ENCODE measurements around the gene CHCHD3.

The CHCHD3 gene

DNA sequence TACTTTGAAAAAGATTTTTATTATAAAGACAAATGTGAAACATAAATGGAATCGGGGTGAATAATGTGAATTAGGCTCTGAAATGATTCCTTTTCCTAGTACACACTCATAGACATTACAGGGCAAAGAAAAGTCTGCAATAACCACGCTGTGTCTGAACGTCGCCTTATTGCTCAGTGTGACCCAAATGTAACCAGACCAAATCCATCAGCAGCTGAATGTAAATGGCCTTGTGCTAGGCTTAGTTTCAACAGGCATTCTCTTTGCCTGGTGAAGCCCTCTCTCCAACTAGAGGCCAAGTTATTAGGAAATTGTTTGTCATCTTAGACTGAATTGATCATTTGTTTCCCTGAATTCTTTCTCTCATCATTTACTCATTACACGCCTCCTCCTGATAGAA, 225.5 kb downstream of the CHCHD3 start:
- no peak for FAIRE-seq

DNA sequence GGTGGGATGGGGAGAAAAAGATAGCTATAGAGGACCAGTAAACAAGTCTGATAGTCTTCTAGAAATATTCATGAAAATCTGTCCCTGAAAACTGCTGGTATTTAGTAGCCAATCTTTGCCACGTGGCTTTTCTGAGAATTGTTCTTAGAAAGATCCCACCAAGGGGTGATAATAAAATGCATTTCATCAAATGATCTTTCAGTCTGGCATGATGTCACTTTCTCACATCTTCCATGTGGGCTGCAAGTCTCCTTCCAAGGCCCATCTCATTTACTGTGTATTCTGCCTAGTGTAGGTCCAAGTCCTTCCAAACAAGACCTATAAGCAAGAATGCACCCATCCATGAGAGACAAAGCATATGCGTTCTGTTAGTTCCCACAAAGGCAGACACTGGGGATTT, 226.0 kb downstream of the CHCHD3 start:
- no peak for FAIRE-seq

DNA sequence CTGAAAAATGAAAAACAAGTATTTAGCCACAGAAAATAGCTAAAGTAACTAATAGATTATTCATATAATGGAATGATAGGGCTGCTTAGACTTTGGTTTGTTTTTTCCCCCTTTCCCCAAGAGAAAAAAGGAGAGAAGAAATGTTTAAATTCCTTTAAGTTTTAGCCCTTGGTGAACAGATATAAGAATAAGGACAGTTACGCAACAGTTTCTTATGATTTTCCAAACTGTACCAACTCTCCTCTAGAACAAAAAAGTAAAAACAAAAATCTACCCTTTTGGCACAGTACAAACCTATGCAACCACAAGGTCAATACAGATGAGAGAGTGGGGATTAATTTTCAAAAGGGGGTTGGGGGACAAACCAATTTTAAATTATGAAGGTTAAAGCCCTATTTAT, 227.7 kb downstream of the CHCHD3 start:
- FAIRE-seq, result no peak

DNA sequence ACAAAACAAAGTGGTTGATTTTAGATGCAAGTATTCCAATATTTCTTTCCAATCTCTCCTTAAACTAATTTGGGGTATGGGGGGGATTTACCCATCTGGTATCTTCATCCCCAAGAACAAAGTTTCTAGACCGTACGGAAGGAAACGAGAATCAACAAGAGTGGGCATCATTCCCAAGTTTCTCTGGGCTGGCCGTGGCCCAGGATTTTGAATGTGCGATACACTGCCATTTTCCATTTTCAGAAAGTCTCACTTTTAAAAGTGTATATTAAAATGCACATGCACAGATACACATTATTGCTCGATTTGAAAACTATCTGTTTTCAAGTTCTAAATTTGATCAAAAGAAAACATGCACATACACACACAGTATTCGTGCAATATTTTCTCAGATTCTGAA, 234.5 kb downstream of the CHCHD3 start:
- FAIRE-seq, result no peak

DNA sequence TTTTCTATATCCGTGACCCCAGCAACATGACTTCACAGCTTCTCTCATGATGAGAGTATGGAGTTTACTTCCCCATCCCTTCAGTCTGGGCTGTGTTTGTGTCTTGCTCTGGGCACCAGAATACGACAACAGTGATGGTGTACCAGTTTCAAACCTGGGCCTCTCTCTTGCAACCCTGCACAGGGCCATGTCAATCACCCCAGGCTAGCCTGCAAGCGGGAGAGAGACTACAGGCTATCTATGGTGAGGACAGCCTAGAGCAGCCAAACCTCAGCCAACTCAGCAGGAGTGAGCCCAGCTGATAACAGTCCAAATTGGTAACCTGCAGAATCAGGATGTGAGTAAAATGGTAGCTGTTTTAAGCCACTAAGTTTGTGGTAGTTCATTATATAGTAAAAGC, 235.8 kb downstream of the CHCHD3 start:
- no peak for FAIRE-seq

DNA sequence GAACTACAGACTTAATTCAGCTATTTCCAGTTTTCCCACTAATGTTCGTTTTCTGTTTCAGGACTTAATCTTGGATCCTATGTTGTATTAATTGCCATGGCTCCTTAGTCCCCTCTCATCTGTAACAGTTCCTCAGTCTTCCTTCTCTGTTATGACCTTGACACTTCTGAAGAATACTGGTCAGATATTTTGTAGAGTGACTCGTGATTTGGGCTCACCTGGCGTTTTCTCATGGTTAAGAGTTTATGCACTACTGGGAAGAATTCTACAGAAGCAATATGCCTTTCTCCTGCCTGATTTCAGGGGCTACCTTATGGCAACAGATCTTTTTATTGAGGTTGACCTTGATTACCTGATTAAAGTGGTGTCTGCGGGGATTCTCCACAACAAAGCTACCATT, 239.4 kb downstream of the CHCHD3 start:
- no peak for FAIRE-seq

DNA sequence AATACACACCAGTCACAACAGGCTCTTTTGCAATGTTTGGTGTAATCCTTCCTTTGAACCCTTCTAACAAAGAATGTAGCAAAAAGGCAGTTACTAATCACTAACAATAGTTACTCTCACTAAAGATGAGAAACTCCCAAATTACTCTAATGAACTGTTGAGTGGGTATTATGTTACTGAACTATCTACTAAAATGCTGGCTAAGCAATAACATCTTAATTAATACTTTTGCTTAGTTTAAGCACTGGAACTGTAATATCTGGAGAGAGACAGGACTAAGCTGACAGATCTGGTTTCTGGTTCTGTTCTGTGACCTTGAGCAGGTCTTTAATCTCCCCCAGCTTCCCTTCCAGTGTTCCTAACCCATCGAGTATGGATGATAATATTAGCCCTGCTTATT, 241.7 kb downstream of the CHCHD3 start:
- no peak for FAIRE-seq

DNA sequence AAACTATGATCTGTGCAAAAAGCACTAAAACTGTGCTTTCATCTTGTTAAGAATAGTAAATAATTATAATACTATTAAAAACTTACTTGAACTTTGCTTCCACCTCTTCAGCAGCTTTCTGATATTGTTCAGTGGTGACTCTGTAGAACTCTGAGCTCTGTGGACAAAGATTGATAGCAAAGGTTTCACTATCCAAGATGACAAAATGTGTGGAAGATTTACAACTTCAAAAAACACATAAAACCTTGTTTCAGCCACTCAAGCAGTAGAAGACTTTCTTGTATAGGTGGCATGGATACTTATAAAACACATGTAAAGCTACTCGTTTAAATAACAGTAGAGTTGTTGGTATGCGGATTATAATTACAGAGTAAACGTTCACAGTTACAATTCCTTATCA, 243.6 kb downstream of the CHCHD3 start:
- FAIRE-seq, result no peak

DNA sequence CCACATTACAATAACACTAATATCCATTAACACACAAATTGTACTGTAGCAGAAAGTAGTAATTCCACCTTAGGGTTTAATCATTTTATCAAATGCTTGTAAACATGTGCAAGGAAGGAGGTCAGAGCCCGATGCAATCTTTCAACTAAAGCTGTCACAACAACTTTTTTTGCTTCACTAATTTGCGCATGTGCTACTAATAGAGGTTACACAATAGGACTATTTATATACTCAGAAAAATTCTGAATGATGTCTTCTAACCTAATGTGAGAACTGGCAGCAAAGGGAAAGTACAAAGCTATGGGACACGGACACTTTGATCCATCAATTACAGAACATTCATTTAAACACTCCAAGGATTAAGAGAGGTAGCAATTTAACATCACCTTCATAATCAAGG, 244.4 kb downstream of the CHCHD3 start:
- no peak for FAIRE-seq

DNA sequence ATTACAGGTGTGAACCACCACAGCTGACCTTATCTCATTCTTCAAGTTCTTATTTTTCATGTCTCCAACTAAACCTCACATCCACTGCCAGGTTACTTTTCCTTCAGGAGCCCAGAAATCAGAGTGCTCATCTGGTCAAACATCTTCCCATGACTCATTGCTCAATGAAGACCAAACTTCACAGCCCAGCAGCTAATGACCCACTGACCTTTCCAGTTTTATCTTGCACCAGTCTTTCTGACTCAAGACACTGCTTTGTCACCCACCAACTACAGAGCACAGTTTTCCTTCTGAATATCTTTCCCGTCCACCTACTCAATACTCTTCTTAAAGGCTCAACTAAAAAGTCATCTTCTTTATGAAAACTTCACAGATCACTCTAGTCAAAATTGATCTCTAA, 245.1 kb downstream of the CHCHD3 start:
- no peak for FAIRE-seq

DNA sequence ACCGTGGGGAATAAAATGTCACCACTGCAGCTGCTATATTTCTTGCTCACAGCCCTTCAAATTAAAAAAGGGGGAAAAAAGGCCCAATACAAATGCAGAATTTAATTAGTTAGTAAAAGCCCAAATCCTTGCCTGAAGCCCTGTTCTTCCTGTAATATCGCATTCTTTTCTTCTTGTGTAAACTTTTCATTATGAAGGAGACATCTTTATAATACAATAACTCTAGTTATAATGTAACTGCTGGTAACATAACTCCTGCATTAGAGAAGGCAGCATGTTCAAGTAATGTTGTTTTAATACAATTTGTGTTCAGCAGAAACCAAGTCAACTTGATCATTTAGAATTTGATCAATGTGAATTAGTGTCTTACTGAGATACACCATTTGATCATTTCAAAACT, 250.9 kb downstream of the CHCHD3 start:
- FAIRE-seq, result no peak

DNA sequence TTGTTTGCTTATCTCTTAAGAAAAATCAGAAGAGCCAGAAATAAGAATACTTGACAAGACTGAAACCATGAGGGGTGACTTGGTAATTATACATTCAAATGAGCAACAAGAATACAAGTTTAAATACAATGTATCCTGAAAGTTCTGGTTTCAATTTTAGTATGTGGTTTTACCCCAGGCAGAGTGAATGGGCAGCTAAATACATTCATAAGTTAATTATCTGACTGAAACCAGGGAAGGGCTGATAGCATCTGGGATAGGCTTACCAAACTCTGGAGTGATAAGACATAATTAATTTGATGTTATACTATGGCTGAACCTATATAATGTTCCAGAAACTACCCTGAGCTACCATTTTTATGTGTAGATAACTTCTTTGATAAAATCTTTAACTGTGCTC, 253.4 kb downstream of the CHCHD3 start:
- no peak for FAIRE-seq

DNA sequence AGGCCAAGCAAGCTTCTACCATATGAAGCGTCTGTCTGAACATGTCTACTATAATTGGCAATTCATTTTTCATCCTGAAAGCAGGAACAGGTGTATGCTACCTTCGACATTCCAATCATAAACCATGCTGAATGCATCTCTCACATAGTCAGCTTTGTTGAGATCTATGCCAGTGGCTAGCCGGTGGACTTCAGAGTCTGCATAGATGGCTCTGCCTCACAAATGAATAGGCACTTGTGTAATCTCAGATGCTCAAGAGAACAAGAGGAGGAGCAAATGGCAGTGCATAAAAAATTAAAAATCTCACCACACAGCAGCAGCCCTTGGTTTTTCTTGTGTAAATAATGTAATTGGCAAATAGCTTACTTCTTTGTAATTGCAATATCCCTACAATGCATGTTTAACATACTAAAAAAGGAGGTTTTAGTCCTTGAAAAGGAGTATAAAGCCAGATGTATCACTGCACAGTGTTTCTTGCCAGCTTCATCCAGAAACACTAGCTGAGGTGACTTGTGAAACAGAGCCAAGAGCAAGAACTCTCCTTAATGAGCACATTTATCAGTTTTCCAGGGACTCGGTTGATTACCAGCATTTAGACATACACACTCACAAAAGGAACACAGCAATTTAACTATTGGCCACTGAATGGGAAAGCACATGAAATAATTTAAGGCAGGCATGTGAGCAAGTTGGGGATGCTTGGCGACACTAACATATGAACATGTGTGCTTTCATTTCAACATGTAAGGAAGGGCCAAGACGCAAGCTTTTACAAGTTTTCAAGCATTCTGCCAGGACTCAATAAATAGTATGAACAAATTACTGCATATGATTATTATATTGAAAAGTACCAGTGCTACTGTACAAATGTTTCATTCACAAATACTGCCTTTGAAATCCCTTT, 255.7 kb downstream of the CHCHD3 start:
- FAIRE-seq, result no peak

DNA sequence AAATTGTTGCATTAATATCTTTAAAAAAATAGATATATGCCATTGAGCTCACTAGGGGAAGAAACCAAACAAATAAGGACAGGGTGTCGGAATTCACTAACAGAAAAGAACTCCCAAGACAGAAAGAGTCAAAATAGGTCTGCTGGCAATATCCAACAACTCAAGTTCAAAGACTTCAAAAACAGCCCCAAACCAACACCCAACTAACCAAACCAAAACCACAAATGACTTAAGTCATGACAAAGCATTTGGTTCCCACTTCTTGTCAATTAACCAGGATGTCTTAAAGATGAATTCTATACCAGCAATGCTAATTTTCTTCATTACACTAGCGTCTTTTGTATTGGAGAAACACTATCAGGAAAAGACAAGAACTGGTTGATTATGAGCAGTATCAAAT, 256.7 kb downstream of the CHCHD3 start:
- FAIRE-seq, result no peak

DNA sequence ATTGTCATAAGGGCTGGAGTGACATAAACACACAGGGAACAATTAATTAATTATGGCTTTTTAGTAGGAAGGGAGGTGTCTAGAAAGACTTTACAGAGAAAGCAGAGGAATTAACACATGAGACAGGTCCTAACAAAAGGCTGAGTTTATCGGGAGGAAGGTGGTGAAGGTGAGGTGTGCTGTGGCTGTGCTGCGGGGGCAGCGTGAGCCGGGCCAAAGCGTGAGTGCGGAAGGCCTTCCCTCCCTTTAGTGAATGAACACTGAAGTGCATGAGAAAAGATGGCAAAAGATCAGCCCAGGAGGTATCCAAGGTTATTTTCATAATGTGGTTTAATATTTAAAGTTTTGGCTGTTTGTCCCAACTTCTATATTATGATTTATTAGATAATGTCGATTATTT, 262.2 kb downstream of the CHCHD3 start:
- FAIRE-seq, result no peak

DNA sequence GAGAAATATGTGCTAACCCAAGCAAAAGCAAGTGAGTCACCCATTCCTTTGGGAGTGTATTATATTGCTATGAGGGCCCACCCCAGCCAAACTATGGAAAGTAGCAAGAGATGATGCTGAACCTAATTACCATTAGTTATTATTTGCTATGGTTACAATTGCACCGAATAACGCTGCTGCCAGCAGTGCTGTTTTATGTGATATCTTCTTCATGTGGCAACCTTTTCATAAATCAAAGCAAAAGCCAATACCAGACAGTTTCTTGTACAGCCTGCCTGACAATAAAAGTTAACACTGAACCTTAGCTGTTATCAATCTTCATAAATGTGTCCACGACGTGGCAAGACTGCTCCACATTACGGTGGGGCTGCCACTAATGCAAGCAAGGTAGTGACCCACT, 263.9 kb downstream of the CHCHD3 start:
- no peak for FAIRE-seq

DNA sequence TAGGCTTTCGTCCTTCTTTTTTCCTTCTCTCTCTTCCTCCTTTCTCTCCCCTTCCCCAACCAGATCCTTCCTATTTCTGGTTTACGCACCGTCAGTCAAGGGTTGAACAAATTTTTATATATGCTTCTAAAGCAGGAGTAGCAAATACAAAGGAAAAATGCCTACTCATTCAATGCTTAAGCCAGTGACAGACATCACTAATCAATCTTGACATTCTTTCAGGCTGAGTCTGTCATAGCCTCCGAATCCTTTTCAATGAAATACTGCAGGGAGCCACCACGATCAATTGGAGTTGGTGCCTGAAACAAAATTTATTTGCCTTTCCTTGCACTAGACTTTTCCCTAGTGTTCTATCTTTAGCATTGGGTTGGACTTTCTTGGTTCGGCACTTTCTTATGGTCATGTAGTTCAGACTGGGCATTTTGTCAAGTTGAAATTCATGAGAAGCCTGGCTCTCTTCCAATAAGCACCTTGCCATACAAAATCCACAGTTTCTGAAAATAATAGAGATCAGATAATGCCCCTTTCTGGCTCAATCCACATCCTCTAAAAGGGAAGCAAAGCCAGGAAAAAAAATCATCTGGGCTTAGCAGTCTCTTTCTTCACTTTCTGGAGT, 266.1 kb downstream of the CHCHD3 start:
- FAIRE-seq, result no peak

DNA sequence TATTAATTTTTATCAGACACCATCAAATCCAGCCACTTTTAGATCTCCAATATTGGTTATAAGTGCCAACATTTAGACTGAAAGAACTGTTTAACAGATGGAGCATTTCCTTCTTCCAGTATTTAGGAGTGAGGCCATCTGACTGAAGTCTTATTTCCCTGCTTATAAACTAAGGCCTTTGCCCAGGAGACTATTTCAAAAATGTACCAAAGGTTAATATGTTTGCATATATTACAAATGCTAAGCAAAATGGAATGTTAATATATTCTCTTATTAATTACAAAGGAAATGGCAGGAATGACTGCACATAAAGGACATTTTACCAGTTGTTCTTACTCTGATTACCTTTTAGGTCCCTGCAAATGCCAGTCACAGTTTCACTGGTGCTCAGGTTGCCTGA, 266.8 kb downstream of the CHCHD3 start:
- no peak for FAIRE-seq

DNA sequence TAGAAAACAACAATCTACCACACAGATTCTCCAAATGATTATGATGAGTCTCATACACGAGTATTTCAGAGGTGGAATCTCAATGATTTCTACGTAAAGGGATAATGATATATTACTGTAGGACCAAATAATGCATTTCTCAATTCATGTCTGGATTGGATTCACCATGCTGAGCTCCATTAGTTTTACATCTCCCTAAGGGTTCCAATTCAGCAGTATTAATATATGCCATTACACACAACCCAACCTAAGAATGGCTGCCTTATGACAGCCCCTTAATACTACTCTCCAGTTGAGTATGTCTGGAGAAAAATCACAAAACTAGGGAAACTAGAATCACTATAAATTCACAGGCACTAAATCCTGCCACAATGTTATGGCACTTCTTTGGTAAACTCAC, 271.3 kb downstream of the CHCHD3 start:
- FAIRE-seq, result no peak

DNA sequence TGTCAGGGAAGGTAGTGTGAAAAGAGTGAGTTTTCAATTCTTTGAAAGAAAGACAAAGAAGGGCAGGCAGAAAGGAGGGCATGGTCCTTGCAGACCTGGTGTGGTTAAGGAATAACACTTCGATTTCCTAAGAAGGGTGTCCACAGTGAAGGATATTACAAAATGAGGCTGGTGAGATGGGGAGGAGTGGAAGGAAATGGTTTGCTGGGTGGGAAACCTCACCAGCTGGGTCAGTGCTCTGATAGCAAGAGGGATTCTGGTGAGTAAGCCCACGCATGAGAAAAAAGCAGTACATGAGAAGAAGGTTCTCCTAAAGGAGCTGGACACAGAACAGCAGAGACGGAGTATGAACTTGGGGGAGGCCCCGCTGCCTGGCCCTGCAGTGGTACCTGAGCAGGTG, 275.1 kb downstream of the CHCHD3 start:
- no peak for FAIRE-seq

DNA sequence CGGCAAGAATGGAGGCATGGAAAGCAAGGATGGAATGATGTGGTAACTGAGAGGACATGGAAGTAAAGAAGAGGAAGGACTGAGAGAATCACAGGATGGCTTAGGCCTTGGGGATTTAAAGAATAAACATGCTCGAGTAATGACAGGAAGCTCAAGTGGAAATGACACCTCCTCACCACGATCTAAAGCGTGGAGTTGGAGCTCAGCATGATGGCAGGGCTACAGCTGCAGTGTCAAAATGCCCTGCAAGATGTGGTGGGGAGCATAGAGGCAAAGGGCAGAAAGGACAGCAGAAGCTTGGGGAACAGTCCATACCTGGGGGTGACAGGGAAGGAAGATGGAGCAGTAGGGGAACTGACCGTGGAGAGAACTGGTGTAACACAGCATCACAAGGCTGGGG, 276.1 kb downstream of the CHCHD3 start:
- no peak for FAIRE-seq

DNA sequence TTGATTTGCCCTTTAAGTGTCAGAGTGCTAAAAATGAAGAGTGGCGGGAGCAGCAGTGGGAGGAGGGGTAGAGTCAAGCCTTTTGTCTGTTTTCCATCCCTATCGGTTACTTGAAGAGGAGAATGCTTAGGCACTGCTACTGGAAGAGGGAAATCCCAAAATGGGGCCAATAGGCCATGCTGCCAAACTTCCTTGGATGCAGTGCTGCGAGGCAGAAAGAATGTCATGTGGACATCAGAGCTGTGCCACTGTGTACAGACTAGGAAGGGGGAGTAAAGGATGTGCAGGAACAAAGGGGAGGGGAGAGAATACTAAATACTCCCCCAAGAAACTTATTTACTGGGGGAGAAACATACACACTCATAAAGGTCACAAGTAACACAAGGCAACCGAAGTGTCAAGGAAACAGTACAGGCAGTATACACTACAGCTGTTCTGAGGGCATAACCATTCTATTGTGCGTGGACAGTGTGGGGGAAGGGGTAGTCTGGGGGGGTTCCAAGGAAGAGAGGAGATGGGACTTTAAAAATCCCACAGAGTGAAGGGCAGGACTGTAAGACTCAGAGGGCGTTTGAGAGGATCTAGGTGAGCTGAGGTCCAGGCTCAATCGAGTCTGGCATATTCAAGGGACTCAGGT, 276.9 kb downstream of the CHCHD3 start:
- no peak for FAIRE-seq

DNA sequence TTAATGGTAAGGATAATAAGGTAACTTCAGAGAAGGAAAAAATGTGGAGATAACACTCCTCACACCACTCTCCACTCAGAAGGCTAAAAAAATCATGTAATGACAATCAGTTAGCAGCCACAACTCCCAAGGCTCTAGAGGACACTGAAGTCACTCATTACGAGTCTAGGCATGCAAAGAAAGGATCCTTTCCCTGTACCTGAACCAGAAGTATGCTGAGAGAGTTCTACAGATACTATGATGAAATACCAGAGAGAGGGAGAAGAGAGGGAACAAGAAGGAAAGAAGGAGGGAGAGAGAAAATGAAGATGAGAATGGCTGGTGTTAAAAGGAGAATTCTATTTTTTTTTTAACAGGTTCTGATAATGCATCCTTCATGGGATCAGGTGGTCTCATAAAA, 281.4 kb downstream of the CHCHD3 start:
- FAIRE-seq, result no peak

DNA sequence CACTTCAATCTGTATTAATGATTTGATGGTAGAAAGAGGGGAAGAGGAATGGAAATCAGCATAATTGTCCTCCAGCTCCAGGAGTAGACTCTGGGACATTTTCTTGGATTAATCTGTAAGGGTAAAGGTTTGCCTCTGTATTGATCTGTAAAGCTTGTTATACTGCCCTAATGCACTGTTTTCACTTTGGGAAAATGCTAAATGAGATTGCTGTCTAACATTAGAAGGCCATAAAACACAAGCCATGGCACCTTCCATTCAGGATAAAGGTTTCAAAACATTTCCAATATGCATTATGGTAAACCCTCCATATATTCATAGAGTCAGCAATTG, 282.8 kb downstream of the CHCHD3 start:
- FAIRE-seq, result no peak

DNA sequence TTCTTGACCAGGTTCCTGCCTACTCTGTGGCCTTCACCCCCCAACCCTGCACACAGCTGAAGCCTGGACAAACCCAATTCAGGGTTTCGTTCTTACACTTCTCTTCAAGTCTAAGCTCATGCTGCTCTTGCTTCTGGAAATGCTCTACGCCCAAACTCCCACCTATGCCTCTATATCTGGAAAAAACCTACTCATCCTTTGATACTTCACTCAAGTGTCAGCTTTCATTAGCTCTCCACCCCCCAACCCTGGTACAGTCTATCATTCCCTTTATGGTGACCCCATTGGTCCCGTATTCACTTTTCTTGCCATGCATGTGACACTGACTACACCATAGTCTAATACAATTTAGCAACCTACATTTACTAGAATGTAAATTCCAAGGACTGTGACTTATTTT, 284.7 kb downstream of the CHCHD3 start:
- FAIRE-seq, result no peak
